GM12872 (cell line): Measurements from ENCODE around the gene HIP1.

ENCODE experiments used
- TF ChIP-seq, protein P1 (sequence below): IDR thresholded peaks from 3 replicates; pipeline ENCODE4 v1.5.1; 2011; ENCODE audit warnings: low read depth, mild to moderate bottlenecking, low read length, moderate library complexity; ENCODE audit not compliant: insufficient read depth

The HIP1 gene

DNA sequence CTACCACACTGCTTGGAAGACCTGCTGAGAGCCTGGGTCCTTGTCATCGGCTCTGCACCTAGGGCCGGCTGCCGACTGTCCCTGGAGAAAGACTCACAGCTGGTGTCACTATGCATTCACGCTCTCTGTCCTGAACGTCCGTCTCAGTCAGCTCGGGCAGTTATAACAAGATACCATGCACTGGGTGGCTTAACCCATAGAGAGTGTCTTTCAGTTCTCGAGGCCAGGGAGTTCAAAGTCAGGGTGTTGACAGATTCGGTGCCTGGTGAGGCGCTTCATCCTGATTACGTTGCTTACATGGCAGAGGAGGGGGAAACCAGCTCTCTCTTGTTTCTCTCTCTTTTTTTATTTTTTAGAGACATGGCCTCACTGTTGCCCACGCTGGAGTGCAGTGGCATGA lies 155.5 kb downstream of the HIP1 start:
- TF ChIP-seq, protein P1, sequence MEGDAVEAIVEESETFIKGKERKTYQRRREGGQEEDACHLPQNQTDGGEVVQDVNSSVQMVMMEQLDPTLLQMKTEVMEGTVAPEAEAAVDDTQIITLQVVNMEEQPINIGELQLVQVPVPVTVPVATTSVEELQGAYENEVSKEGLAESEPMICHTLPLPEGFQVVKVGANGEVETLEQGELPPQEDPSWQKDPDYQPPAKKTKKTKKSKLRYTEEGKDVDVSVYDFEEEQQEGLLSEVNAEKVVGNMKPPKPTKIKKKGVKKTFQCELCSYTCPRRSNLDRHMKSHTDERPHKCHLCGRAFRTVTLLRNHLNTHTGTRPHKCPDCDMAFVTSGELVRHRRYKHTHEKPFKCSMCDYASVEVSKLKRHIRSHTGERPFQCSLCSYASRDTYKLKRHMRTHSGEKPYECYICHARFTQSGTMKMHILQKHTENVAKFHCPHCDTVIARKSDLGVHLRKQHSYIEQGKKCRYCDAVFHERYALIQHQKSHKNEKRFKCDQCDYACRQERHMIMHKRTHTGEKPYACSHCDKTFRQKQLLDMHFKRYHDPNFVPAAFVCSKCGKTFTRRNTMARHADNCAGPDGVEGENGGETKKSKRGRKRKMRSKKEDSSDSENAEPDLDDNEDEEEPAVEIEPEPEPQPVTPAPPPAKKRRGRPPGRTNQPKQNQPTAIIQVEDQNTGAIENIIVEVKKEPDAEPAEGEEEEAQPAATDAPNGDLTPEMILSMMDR = no peak

DNA sequence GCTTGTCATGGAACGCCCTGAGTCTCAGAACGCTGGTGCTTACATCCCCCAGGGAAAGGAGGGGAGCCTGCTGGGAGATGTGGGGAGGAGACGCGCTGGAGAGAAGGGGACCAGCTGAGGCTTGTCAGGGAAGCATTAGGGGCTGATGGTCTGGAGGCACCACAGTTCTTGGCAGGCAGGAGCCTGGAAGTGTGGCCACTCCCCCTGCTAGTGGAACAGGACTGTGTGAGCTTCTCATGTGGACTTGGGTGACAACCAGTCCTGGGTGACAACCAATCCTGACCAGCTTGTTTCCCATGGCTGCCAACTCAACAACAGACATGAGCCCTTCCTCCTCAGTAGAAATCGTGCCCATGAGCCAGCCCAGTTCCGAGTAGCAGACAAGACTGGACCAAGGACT lies 158.8 kb downstream of the HIP1 start:
- TF ChIP-seq, protein P1 = no peak

DNA sequence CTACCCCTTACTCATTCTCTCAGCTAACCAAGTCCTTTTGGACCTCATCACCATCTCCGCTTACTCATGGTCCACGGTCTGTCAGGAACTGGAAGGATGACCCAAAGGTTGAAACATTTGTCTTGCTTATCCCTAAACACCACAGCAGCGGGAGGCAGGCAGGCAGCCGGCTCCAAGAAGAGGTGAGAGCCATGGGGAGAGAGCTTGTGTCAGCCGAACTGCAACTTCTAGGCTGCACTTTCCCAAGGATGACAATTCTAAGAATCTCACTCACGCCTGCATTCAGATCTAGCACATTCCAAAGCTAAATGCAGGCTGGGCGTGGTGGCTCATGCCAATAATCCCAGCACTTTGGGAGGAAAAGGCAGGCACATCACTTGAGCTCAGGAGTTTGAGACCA lies 160.7 kb downstream of the HIP1 start:
- TF ChIP-seq, protein P1 = no peak

DNA sequence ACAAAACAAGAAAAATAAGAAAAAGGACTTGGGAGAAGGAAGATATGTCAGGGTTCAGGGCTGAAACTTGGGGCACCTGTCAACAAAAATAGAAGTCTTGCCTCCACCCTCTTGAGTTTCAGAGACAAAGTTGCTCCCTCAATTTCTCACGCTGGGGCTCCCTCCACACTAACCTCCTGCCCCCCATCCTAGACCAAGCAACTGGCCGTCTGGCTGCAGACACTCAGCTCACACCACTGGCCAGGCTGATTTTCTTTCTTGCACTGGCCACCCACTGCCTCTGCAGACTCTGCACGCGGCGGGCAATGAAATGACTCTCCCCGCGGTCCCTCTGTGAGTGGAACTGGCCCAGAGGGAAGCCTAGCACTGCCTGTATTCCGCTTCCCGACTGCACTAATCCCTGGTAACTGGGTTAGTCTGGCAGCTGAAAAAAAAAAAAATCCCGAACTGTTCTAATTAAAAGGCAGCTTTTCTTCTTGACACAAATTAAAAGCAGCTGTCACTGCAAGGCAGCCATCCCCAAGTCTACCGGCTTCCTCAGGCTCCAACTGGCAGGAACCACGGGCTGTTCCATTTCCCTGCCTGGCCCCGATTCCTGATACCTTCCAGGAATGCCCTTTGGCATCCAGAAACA lies 163.1 kb downstream of the HIP1 start:
- TF ChIP-seq, protein P1 = no peak

DNA sequence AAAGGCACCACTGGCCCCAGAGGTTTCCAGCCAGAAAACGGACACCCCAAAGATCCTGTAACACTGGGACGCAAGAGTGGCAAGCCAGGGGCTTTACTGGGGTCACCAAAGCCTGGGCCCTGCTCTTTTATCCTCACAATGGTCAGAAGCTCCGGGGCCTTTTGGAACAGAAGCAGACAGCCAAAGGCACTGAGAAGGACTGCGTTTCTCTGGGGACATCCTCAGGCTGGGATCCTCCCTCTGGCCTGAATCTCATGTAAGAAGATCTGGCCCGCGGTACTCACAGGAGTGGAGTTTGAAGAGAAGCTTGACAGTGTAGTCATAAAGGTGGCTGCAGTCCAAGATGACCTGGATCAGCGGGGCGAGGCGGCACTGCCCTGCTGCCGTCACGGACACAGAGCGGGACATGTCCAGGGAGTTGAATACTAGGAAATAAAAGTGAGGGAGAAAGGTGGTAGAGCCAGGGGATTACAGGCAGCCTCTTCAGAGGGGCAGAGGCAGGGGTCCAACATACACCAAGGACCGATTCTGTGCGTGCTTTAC lies 165.2 kb downstream of the HIP1 start:
- TF ChIP-seq, protein P1 = no peak

DNA sequence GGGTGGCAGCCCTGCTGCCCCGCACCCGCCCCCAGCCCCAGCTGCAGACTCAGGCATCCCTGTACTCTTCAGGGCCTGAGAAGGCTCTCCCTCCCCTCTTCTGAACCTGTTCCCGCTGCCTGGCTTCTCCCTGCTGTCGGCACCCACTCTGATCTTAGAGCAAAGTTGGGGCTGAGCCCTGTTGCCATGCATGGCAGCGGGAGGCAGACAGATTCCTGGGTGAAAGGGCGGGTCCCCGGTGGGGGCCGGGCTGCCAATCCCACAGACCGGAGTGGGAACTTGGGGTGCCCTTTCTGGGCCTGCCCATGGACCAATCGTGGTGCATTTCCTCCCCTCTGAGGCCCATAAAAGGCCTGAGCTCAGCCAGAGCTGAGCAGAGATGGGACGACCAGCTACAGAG lies 165.9 kb downstream of the HIP1 start:
- TF ChIP-seq, protein P1 = no peak

DNA sequence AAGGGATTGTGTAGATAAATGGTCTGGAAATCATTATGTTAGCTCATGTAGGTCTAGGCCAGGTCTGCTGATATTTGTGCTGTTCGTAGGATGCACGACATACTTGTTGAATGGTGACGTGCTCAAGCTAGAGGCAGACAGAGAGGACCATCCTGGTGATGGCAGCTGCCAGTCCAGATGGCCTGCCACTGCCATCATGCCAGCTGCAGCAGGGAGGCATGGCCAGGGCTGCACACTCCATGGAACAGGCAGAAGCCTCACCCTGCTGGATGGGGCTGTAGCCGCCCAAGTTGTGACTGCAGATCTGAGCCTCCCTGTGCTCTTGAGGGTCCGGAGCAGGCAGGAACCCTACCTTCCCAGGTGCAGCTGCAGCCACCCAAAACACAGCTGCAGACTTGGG lies 166.3 kb downstream of the HIP1 start:
- TF ChIP-seq, protein P1 = no peak

DNA sequence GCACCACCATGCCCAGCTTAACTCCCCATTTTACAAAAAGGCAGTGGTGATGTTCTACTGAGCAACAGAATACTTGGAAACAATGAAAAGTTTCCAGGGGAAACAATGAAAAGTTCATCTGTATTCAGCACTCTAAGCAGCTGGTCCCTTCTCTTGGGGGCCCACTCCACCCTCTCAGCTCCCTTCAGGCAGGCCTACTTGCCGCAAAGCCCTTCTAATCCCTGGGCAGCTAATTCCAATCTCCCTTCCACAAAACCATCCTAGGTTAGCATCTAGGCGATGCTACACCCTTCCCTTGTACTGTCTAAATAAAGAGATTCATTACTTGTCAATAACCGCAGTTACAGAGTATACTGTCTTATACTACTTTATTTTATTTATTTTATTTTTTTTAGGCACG lies 167.5 kb downstream of the HIP1 start:
- TF ChIP-seq, protein P1 = no peak
